HL-60 (cell line): ENCODE data around the gene RPS6KC1.

ENCODE experiments used
- CTCF ChIP-seq: IDR thresholded peaks from one replicate; pipeline ENCODE4 v1.5.1; 2011; ENCODE audit warnings: low read length, control low read depth, inconsistent platforms; ENCODE audit not compliant: insufficient read depth
- GABPA ChIP-seq: IDR thresholded peaks from 2 replicates; pipeline ENCODE4 v1.6.1; 2012; ENCODE audit warnings: low read depth
- POLR2AphosphoS5 ChIP-seq: IDR thresholded peaks from 2 replicates; pipeline ENCODE4 v1.6.1; 2012; ENCODE audit warnings: low read depth
- REST ChIP-seq: IDR thresholded peaks from 2 replicates; pipeline ENCODE4 v1.6.1; 2012; ENCODE audit warnings: low read depth; ENCODE audit not compliant: insufficient replicate concordance
- SPI1 ChIP-seq: IDR thresholded peaks from 2 replicates; pipeline ENCODE4 v1.6.1; 2012; ENCODE audit warnings: low read depth, mild to moderate bottlenecking, borderline replicate concordance

- TF ChIP-seq CTCF (no peak), POLR2AphosphoS5 (no peak), GABPA (no peak), REST (no peak), SPI1 (no peak)
Observed at GRCh38 chr1:213070406-213070805, 19.4 kb downstream of the RPS6KC1 start.
